Measurements from ENCODE around the gene NPSR1.

GRCh38 chr7:34831436-34831835, 173.4 kb downstream of the NPSR1 start:
- TF ChIP-seq FOS (IDR thresholded peaks at IDR 0.05; ENCODE audit: extremely low read depth, insufficient read length) (no peak), SP1 (CRISPR knock-in tag; IDR thresholded peaks at IDR 0.05) (no peak), CTCF (IDR thresholded peaks at IDR 0.05 in 2 of 3, conservative IDR thresholded peaks at IDR 0.05 in 1 of 3; ENCODE audit: insufficient read depth in 2 of 3, low read depth in 1 of 3, low read length in 3 of 3) (no peak), NRF1 (conservative IDR thresholded peaks at IDR 0.05 in 1 of 2, IDR thresholded peaks at IDR 0.05 in 1 of 2) (no peak), BCOR (IDR thresholded peaks at IDR 0.05) (no peak), BRD4 (IDR thresholded peaks at IDR 0.05) (no peak), CHD2 (IDR thresholded peaks at IDR 0.05; ENCODE audit: low read depth, low read length) (no peak), MAFK (IDR thresholded peaks at IDR 0.05; ENCODE audit: low read length) (no peak)
- TF ChIP-seq, protein P1, sequence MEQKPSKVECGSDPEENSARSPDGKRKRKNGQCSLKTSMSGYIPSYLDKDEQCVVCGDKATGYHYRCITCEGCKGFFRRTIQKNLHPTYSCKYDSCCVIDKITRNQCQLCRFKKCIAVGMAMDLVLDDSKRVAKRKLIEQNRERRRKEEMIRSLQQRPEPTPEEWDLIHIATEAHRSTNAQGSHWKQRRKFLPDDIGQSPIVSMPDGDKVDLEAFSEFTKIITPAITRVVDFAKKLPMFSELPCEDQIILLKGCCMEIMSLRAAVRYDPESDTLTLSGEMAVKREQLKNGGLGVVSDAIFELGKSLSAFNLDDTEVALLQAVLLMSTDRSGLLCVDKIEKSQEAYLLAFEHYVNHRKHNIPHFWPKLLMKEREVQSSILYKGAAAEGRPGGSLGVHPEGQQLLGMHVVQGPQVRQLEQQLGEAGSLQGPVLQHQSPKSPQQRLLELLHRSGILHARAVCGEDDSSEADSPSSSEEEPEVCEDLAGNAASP (IDR thresholded peaks at IDR 0.05): no peak
- TF ChIP-seq, protein P2, sequence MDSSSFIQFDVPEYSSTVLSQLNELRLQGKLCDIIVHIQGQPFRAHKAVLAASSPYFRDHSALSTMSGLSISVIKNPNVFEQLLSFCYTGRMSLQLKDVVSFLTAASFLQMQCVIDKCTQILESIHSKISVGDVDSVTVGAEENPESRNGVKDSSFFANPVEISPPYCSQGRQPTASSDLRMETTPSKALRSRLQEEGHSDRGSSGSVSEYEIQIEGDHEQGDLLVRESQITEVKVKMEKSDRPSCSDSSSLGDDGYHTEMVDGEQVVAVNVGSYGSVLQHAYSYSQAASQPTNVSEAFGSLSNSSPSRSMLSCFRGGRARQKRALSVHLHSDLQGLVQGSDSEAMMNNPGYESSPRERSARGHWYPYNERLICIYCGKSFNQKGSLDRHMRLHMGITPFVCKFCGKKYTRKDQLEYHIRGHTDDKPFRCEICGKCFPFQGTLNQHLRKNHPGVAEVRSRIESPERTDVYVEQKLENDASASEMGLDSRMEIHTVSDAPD (CRISPR knock-in tag; IDR thresholded peaks at IDR 0.05): no peak

Measured in K562 (cell line).